NCI-H460 (cell line): ENCODE results near the gene OR3A3. TPM values are rescaled to one million over a fixed set of nuclear protein-coding genes. Genes with fewer than 3 reads are reported as not detected.

Experiments used
- DNase-seq: peaks from one replicate; pipeline ENCODE4 v3.0.0-alpha.2; 2016; ENCODE audit warnings: low read depth; ENCODE audit errors: extremely low read depth
- small RNA-seq, 2 experiments: library from RNA; depleted of rRNA; stranded (forward); fragments of <200 nt; gene quantifications; one replicate each; pipeline ENCODE3, GENCODE V24; 2014
- total RNA-seq: library from RNA; depleted of rRNA; stranded (reverse); fragments of >200 nt; shearing (Covaris generic); gene quantifications from 2 replicates; pipeline ENCODE4 v1.2.3, GENCODE V29; 2014; rRNA removed

The OR3A3 gene
- total RNA-seq, 1 experiment from 2014 or later: not detected

DNA sequence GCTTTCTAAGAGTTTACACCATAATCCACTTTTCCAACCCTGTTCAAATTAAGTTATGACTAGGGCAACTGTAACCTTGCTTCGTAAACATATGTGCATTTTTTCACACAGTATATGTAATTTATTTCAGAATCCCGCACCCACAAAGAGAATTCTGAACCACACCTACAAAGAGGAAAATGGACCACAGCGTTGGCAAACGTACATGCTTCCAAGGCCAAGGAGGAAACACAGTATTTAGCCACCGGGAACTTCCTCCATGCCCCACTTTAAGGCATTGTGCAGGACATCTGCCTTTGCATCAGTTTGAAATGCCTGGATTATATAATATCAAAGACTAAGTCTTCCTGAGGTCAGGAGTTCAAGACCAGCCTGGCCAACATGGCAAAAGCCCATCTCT, 58.4 kb downstream of the OR3A3 start:
- DNase-seq: no peak

DNA sequence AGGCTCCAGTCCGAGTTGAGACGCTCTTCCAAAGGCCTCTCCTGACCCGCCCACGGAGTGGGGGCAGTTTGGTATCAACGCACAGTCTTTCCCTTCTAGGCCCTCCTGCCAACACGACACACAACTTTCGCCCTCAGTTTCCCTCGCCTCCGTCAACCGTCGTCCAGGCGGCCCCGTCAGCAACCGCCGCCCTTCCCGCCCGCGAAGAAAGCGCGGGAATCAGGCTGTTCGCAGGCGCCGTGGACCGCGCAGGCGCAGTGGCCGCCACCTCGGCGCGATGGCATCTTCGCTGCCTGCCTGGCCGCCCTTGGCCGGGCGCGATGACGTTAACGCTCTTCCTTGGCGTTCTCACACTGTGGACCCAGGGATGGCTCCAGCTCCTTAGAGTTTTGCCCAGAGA, 60.4 kb downstream of the OR3A3 start, which contains the start of gene SPATA22:
Gene SPATA22 (minus strand): TSS at position 221 of the 400 bp plus-strand sequence. CDS start 2,494 bp downstream, outside the sequence.
- no peak for DNase-seq

DNA sequence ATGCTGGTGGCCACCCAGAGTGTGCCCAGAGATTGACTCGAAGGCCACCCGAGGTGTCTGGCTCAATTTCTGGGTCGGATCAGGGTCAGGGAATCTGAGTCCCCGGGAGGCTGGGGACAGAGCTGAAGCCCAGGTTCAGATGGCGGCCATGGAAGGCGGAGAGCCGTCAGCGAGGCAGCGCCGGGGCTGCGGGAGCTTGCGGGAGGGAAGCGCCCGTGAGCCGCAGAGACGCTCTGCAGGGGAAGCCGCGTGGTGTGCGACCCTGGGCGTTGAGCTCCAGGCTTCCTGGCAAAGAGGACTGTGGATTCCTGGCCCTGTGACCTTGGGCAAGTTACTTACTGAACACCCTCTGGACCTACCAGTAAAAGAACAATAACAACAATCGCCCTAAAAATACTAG, 61.0 kb downstream of the OR3A3 start:
- DNase-seq: no peak

Small RNA genes lying within 50 kb of the gene (small RNA-seq; reads per million reads assigned to genes)
- gene OR1AC1P: 0 reads per million in 2 experiments

Other genes starting within 250 kb of the OR3A3 start
- gene OR1A2, start 213.9 kb upstream of the OR3A3 start, total RNA-seq: not detected in 2 replicates
- gene OR1A1, start 203.7 kb upstream of the OR3A3 start, total RNA-seq: not detected in 2 replicates
- gene OR3A1, start 113.0 kb upstream of the OR3A3 start, total RNA-seq: not detected in 2 replicates
- not detected in 2 replicates for gene OR3A2, start 25.1 kb upstream of the OR3A3 start, total RNA-seq
- gene OR1E1, start 13.0 kb upstream of the OR3A3 start, total RNA-seq: not detected in 2 replicates
- not detected in 2 replicates for gene OR1E2, start 22.5 kb downstream of the OR3A3 start, total RNA-seq
- not detected in 2 replicates for gene SPATA22, start 60.4 kb downstream of the OR3A3 start, total RNA-seq
- not detected in 2 replicates for gene ASPA, start 64.6 kb downstream of the OR3A3 start, total RNA-seq
- gene TRPV3, start 146.4 kb downstream of the OR3A3 start, total RNA-seq: 0.40 and 0.57 TPM in 2 replicates
- gene TRPV1, start 198.0 kb downstream of the OR3A3 start, total RNA-seq: 1.6 and 1.9 TPM in 2 replicates
- gene SHPK, start 224.9 kb downstream of the OR3A3 start, total RNA-seq: 8.8 and 9.7 TPM in 2 replicates
- gene CTNS, start 225.4 kb downstream of the OR3A3 start, total RNA-seq: 13.2 and 16.1 TPM in 2 replicates